ENCODE data around the gene BUB1.
"Not testable (repeated sequence)": the region's sequence is repeated elsewhere in the genome, so short reads cannot be mapped to it uniquely, and the experiment has no call there.

The BUB1 gene

DNA sequence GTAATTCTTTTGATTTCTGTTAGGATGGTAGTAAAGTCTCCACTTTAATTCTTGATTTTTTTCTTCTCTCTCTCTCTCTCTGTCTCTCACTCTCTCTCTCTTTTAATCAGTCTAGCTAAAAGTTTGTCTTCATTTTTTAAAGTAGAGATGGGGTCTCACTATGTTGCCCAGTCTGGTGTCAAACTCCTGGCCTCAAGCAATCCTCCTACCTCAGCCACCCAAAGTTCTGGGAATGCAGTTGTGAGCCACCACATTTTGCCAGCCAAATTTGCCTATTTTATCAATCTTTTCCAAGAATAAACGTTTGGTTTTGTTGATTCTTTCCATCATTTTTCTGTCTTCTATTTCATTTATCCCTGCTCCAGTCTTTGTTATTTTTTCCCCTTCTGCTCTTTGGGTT, 30.6 kb upstream of the BUB1 start:
- no peak for TF ChIP-seq ZNF274 (IDR thresholded peaks at IDR 0.05; ENCODE audit: low read depth, low read length)
- H3K4me3 ChIP-seq (ENCODE audit: low read length), result no peak overlapping the region

DNA sequence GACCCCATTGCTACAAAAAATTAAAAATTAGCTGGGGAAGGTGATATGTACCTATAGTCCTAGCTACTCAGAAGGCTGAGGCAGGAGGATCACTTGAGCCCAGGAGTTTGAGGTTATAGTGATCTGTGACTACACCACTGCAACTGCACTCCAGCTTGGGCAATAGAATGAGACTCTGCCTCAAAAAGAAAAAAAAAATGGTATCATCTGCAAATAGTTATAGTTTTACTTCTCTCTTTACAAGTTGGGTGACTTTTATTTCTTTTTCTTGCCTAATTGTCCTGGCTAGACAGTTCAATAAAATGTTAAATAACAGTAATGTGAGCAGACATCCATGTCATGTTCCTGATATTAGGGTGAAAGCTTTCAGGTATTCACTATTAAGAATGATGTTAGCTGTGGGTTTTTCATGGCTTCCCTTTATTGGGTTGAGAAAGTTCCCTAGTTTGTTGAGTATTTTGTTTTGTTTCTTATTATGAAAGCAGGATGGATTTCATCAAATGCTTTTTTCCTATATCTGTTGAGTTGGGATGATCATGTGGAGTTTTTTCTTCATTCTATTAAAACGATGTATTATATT, 29.6 kb upstream of the BUB1 start:
- H3K4me3 ChIP-seq (ENCODE audit: low read length), result no peak overlapping the region
- TF ChIP-seq ZNF274 (IDR thresholded peaks at IDR 0.05; ENCODE audit: low read depth, low read length), result no peak

GRCh38 chr2:110702514-110703380, 24.9 kb upstream of the BUB1 start:
- no peak for TF ChIP-seq ZNF274 (IDR thresholded peaks at IDR 0.05; ENCODE audit: low read depth, low read length)
- no peak overlapping the region for H3K4me3 ChIP-seq (ENCODE audit: low read length)

GRCh38 chr2:110698253-110698652, 20.4 kb upstream of the BUB1 start:
- H3K4me3 ChIP-seq (ENCODE audit: low read length), result not testable (repeated sequence)

DNA sequence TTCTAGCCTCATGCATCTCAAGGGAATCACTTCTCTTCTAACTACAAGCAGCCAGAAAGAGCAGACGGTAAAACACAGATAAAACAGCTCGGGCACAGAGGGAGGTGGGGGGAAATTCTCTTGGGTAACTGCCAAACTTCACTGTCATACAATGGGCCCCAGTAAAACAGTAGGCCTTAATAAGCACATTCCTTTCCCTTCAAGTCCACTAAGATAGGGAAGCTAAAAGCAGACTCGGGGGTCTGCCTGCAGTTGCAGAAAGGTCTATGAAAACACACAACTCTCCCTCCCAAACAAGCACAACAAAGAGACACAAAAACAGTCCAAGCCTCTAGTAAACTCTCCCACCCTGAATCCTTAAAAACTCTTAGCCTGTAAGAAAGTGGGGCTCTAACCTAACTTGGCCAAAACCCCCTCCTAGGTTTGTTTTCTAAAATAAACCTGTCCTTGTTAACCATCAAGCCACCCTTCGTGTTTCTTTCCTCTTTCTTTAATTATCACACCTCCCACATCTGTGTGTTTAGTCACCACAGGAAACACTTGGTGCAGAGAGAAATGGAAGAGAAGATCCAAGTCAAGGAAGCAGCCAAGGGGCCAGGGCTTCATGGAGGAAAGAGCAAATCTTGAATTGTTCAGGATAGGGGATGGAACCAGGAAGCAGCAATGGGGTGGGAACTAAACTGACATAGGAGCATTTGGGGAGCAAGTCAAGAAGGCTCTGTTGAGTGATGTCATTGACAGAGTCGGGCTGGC, 17.5 kb upstream of the BUB1 start:
- not testable (repeated sequence) for H3K4me3 ChIP-seq (ENCODE audit: low read length)

GRCh38 chr2:110691612-110692258, 13.9 kb upstream of the BUB1 start:
- no peak for TF ChIP-seq ZNF274 (IDR thresholded peaks at IDR 0.05; ENCODE audit: low read depth, low read length)
- no peak overlapping the region for H3K4me3 ChIP-seq (ENCODE audit: low read length)

GRCh38 chr2:110690083-110690965, 12.5 kb upstream of the BUB1 start:
- no peak overlapping the region for H3K4me3 ChIP-seq (ENCODE audit: low read length)
- TF ChIP-seq ZNF274 (IDR thresholded peaks at IDR 0.05; ENCODE audit: low read depth, low read length), result no peak

- no peak for TF ChIP-seq ZNF274 (IDR thresholded peaks at IDR 0.05; ENCODE audit: low read depth, low read length)
- no peak overlapping the region for H3K4me3 ChIP-seq (ENCODE audit: low read length)
Measured at GRCh38 chr2:110688594-110689091, 10.8 kb upstream of the BUB1 start.

DNA sequence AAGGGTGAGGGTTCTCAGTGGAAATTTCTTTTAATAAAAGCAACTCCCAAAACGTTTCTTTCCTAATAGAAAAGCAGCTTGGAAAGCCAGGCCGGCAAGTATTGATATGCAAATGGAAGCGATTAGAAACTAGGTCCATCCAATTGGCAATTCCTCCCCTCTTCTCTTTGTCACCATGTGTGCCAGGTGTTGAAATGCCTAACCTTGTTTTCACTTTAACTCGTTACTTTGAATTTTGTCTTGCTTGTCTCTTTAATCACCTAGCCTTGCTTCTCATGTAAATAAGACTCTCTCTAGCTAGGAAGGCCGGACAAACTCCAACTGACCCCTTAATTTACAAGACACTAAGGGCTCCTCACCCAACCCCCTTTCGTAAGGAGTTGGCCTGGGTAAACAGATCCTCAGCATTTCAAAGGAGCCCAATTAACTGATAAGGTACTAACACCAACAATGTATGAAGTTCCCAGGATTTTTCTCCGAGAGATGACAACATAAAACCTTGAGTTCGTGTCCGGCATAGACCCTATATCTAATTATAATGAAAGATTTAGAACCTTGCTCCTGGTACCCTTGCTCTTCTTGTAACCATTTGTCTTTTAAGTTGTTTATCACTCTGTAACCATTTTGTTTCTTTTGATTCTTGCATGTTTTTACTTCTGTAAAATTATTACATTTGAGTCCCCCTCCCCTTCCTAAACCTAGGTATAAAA, 10.1 kb upstream of the BUB1 start:
- not testable (repeated sequence) for H3K4me3 ChIP-seq (ENCODE audit: low read length)

DNA sequence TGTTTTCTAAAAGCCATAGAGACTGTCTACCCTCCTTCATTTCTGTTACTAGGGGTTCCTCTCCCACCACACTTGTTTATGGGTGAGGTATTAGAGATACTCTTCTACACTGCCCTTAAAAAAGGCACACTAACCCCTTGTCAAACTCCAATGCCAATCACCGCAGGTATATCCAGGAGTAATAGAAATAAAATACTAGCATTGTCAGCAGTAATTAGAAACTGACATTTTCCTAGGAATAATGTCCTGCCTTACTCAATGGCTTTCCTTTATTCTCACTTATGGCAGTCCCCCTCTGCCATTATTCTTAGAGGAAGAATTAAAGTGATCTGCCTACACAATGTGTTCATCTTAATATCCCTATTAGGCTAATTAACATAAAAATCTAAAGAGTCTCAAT, 5.0 kb upstream of the BUB1 start:
- H3K4me3 ChIP-seq (ENCODE audit: low read length), result no peak overlapping the region
- no peak for TF ChIP-seq ZNF274 (IDR thresholded peaks at IDR 0.05; ENCODE audit: low read depth, low read length)

GRCh38 chr2:110682267-110682666, 4.4 kb upstream of the BUB1 start:
- no peak for TF ChIP-seq ZNF274 (IDR thresholded peaks at IDR 0.05; ENCODE audit: low read depth, low read length)
- H3K4me3 ChIP-seq (ENCODE audit: low read length), result no peak overlapping the region

GRCh38 chr2:110680709-110681108, 2.8 kb upstream of the BUB1 start:
- no peak for TF ChIP-seq ZNF274 (IDR thresholded peaks at IDR 0.05; ENCODE audit: low read depth, low read length)
- no peak overlapping the region for H3K4me3 ChIP-seq (ENCODE audit: low read length)

DNA sequence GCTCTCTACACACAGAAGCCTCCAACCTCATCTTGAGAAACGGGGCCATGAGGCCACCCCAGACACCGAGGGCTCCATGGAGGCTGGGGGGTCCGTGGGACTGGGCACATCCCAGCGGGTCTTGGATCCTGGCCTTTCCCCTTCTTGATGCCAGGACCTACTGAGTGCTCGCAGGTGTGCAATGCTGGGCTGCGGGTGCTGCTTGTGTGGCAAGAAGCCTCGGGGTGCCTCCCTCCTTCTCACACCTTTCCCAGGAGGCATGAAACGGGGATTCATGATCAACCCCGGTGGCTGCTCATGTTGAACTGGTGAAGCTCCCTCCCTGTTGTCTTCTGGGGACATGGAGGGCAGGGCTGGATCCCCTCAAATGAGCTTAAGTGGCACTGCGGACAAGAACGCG, 2.0 kb upstream of the BUB1 start:
- TF ChIP-seq ZNF274 (IDR thresholded peaks at IDR 0.05; ENCODE audit: low read depth, low read length), result no peak
- no peak overlapping the region for H3K4me3 ChIP-seq (ENCODE audit: low read length)
